Choroid plexus epithelial cell (primary cell): Measurements from ENCODE around the gene TBC1D1.
"Not testable (repeated sequence)": the region's sequence is repeated elsewhere in the genome, so short reads cannot be mapped to it uniquely, and the experiment has no call there.

ENCODE experiments used
- DNase-seq: peaks from one replicate; pipeline ENCODE4 v3.0.0-alpha.2; 2010; ENCODE audit warnings: low read depth
- H3K4me3 ChIP-seq: 2 replicates; pipeline ENCODE4 v1.5.1; 2011; ENCODE audit warnings: low read depth, mild to moderate bottlenecking, control low read depth, low read length, moderate library complexity
- TF ChIP-seq, protein P1 (sequence below): conservative IDR thresholded peaks from 2 replicates; pipeline ENCODE4 v1.5.1; 2011; ENCODE audit warnings: low read depth, mild to moderate bottlenecking, control low read depth, inconsistent platforms, low read length, moderate library complexity

The TBC1D1 gene

DNA sequence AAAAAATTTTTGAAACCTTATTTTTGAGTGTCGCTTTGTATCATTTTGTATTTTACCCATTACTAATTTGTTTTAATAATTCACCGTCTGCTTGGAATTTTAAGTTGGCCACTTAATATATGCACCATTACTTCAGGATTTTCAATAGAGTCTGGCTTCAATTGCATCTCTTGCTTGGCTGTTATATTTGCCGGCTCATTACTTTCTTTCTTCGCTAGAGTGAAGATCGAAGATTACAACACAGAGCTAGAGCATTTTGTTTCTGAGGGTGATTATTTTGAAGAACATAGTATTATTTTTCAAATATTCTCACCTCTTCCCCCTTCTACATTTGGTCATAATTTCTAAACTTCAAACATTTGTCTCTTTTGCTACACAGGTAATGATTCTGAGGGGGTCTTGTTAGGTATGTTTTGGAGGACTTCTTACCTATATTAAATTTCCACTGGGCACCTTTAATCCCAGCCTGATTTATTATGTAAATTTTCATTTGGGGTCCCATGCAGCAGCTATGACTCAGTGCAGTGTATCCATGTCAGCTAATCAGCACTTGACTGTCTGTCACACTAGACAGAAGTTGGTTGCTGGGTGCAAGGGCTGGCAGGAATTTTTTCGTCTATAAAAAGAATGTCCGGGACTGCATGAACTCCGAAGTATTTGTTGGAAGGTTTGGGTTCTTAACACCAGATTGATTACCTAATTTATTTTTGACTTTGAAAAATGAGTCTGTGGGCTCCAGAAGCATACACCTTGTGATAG is 18.6 kb downstream of the TBC1D1 start:
- TF ChIP-seq, protein P1, sequence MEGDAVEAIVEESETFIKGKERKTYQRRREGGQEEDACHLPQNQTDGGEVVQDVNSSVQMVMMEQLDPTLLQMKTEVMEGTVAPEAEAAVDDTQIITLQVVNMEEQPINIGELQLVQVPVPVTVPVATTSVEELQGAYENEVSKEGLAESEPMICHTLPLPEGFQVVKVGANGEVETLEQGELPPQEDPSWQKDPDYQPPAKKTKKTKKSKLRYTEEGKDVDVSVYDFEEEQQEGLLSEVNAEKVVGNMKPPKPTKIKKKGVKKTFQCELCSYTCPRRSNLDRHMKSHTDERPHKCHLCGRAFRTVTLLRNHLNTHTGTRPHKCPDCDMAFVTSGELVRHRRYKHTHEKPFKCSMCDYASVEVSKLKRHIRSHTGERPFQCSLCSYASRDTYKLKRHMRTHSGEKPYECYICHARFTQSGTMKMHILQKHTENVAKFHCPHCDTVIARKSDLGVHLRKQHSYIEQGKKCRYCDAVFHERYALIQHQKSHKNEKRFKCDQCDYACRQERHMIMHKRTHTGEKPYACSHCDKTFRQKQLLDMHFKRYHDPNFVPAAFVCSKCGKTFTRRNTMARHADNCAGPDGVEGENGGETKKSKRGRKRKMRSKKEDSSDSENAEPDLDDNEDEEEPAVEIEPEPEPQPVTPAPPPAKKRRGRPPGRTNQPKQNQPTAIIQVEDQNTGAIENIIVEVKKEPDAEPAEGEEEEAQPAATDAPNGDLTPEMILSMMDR: no peak
- no peak for DNase-seq
- H3K4me3 ChIP-seq: no peak overlapping the region

DNA sequence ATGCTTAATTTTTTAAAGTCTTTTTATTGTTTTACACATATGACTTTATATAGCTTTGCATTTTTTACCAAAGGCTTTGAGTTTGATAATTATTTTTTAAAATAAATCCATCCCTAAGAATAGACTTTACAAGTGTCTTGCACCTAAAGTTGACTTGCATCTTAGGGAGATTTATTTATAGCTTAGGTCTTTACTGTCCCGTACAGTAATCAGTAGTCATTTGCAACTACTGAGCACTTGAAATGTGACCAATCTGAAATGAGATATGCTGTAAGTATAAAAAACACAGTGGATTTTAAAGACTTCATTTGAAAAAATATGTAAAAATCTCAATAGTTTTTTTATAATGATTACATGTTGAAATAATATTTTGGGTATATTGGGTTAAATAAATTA is 19.2 kb downstream of the TBC1D1 start:
- no peak for DNase-seq
- H3K4me3 ChIP-seq: no peak overlapping the region
- TF ChIP-seq, protein P1: no peak

DNA sequence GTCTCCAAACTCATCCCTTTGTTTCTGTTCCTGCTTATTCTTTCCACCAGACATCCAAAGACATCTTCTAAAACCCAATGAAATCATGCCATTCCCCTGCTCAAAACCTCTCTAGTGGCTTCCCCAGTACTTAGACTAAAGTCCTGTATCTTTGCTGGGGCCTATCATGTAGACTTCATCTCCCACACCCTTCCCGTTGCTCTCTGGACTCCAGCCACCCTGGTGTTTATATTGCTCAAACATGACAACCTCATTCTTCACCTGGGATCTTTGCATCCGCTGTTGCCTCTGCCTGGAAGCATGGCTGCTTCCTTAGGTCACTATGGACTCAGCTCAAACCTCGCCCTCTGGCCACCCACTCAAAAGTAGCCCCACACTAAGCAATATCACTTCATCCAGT is 23.7 kb downstream of the TBC1D1 start:
- TF ChIP-seq, protein P1: no peak
- no peak overlapping the region for H3K4me3 ChIP-seq
- no peak for DNase-seq

DNA sequence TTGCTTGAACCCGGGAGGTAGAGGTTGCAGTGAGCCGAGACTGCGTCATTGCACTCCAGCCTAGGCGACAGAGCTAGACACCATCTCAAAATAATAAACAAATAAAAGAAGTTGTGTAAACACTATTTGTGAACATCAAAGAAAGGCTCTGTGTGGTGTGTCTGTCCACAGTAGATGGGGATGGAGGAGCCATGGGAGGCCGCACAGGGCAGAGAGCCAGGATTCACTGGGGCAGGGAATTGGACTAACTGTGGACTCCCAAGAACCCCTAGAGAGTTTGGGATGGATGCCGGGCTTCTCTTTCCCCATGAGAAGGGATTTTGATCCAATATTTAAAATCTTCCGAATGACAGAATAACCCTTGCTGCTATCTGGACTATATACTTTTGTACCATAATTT is 26.5 kb downstream of the TBC1D1 start:
- H3K4me3 ChIP-seq: no peak overlapping the region
- DNase-seq: no peak
- TF ChIP-seq, protein P1: no peak

DNA sequence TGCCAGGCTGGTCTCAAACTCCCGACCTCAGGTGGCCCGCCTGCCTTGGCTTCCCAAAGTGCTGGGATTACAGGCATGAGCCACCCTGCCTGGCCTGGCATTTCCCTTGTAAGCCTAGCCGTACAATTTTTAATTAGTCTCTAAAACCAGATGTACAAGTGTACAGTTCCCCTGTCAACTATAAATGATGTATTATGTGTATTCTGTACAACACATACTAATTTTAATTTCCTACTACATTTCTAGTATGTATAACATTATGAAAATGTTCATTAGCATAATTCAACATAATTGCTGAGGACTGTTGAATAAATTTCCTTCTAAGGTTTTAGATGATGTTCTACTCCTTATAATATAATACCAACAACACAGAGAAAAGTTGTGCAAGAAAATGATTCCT is 27.8 kb downstream of the TBC1D1 start:
- no peak overlapping the region for H3K4me3 ChIP-seq
- TF ChIP-seq, protein P1: no peak
- no peak for DNase-seq

DNA sequence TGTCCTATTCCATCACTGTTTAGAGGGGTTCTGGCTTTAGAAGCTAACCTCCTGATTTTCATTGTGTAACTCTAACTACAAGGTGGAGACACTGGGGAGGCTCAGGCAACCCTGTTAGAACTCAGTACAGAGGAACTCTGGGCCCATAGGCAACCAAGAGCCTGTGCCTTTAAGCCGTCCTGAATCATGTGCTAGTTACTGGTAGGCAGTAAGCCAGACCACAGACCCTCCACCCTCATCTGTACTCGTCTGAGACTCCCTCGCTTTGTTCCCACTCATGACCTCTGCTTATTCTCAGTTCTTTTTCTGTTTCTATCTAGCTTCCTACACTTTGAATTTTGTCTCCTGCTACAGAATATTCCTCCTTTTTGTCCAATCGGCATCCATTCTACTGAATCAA is 31.4 kb downstream of the TBC1D1 start:
- H3K4me3 ChIP-seq: no peak overlapping the region
- DNase-seq: peak; percentile 55
- TF ChIP-seq, protein P1: no peak

DNA sequence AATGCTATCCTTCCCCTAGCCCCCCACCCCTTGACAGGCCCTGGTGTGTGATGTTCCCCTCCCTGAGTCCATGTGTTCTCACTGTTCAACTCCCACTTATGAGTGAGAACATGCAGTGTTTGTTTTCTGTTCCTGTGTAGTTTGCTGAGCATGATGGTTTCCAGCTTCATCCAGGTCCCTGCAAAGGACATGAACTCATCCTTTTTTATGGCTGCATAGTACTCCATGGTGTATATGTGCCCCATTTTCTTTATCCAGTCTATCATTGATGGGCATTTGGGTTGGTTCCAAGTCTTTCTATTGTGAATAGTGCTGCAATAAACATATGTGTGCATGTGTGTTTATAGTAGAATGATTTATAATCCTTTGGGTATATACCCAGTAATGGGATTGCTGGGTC is 32.2 kb downstream of the TBC1D1 start:
- H3K4me3 ChIP-seq, DNase-seq: not testable (repeated sequence)
